ENCODE data around the gene UBE2K. TPM values are rescaled to one million over a fixed set of nuclear protein-coding genes. Genes with fewer than 3 reads are reported as not detected.
"Not testable (repeated sequence)": the region's sequence is repeated elsewhere in the genome, so short reads cannot be mapped to it uniquely, and the experiment has no call there.

The UBE2K gene
- total RNA-seq, 4 donors from 2014 or later, result 18.4 to 38.8 (median 26.1) TPM

- TF ChIP-seq CTCF (IDR thresholded peaks at IDR 0.05) (no peak), POLR2A (IDR thresholded peaks at IDR 0.05) (no peak)
Observed at GRCh38 chr4:39660757-39661156, 37.2 kb upstream of the UBE2K start.

GRCh38 chr4:39662683-39663082 lies 35.3 kb upstream of the UBE2K start:
- Histone ChIP-seq H3K36me3 (no peaks in the 10 kb centered on the region), H3K27me3 (no peaks in the 10 kb centered on the region), H3K9me3 (no peaks in the 10 kb centered on the region), H3K27ac (no peak overlapping the region), H3K4me1 (no peaks in the 10 kb centered on the region), H3K4me3 (no peak overlapping the region)
- no peak for DNase-seq
- TF ChIP-seq POLR2A (IDR thresholded peaks at IDR 0.05), result no peak
- no peak for TF ChIP-seq CTCF (IDR thresholded peaks at IDR 0.05)

More at GRCh38 chr4:39660757-39661156, 37.2 kb upstream of the UBE2K start:
- no peaks in the 10 kb centered on the region for H3K36me3 ChIP-seq
- H3K27me3 ChIP-seq, result no peaks in the 10 kb centered on the region
- no peaks in the 10 kb centered on the region for H3K9me3 ChIP-seq
- no peak for DNase-seq
- H3K27ac ChIP-seq, result no peak overlapping the region
- H3K4me1 ChIP-seq, result no peaks in the 10 kb centered on the region
- no peak overlapping the region for H3K4me3 ChIP-seq

GRCh38 chr4:39664828-39665731 lies 32.9 kb upstream of the UBE2K start:
- H3K4me1 ChIP-seq, result no peaks in the 10 kb centered on the region
- no peak for DNase-seq
- H3K36me3 ChIP-seq, result no peaks in the 10 kb centered on the region
- no peaks in the 10 kb centered on the region for H3K27me3 ChIP-seq
- H3K4me3 ChIP-seq, result no peak overlapping the region
- no peaks in the 10 kb centered on the region for H3K9me3 ChIP-seq
- TF ChIP-seq CTCF (IDR thresholded peaks at IDR 0.05) (no peak), POLR2A (IDR thresholded peaks at IDR 0.05) (no peak)
- no peak overlapping the region for H3K27ac ChIP-seq

DNA sequence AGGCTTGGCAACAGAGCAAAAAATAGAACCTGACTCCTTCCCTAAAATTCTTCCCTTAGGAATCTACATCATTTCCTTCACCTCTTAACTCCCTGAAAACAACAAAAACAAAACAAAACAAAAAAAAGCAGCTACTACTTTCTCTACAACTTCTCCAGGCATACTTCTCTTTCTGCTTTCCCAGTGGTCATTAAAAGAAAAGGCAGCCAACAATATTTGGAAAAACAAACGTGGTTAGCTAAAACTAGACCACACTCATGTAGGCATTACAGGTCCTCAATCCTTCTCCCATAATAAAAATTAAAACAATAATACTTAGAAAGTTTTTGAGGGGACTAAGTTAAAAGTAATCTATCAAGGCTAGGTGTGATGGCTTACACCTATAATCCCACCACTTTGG lies 30.2 kb upstream of the UBE2K start:
- no peak for DNase-seq
- Histone ChIP-seq H3K36me3 (no peaks in the 10 kb centered on the region), H3K27me3 (no peaks in the 10 kb centered on the region), H3K27ac (no peak overlapping the region), H3K4me3 (no peak overlapping the region), H3K9me3 (no peaks in the 10 kb centered on the region), H3K4me1 (no peaks in the 10 kb centered on the region)
- TF ChIP-seq CTCF (IDR thresholded peaks at IDR 0.05) (no peak), POLR2A (IDR thresholded peaks at IDR 0.05) (no peak)

DNA sequence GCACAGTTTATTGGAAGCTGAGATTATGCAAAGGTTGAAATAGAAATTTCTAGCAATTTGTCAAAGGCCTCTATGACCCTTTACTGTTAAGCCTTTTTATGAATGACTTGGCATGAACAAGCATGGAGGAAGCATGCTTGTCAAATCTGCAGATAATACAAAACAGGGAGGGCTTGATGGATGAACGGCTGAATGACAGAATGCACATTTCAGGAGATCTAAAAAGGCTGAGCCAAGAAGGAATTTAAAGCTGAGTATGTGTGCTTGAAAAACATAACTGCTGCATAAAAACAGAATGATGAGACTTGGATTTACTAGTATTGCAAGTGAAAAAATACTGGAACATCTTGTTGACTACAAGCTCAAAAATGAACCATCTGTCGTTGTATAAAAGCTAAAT lies 29.0 kb upstream of the UBE2K start:
- Histone ChIP-seq H3K4me3 (no peak overlapping the region), H3K36me3 (no peaks in the 10 kb centered on the region), H3K4me1 (no peaks in the 10 kb centered on the region), H3K27ac (no peak overlapping the region), H3K9me3 (no peaks in the 10 kb centered on the region), H3K27me3 (no peaks in the 10 kb centered on the region)
- DNase-seq, result no peak
- TF ChIP-seq POLR2A (IDR thresholded peaks at IDR 0.05), result no peak
- no peak for TF ChIP-seq CTCF (IDR thresholded peaks at IDR 0.05)

DNA sequence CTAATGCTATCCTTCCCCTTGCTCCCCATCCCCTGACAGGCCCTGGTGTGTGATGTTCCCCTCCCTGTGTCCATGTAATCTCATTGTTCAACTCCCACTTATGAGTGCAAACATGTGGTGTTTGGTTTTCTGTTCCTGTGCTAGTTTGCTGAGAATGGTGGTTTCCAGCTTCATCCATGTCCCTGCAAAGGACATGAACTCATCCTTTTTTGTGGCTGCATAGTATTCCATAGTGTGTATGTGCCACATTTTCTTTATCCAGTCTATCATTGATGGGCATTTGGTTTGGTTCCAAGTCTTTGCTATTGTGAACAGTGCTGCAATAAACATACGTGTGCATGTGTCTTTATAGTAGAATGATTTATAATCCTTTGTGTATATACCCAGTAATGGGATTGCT lies 27.6 kb upstream of the UBE2K start:
- not testable (repeated sequence) for DNase-seq, H3K4me1 ChIP-seq, H3K27ac ChIP-seq, H3K36me3 ChIP-seq, H3K9me3 ChIP-seq, H3K4me3 ChIP-seq, H3K27me3 ChIP-seq

GRCh38 chr4:39675681-39676080 lies 22.3 kb upstream of the UBE2K start:
- H3K36me3 ChIP-seq, H3K4me3 ChIP-seq, H3K27me3 ChIP-seq, H3K4me1 ChIP-seq, DNase-seq, H3K9me3 ChIP-seq, H3K27ac ChIP-seq: not testable (repeated sequence)

GRCh38 chr4:39681003-39681402 lies 16.9 kb upstream of the UBE2K start:
- H3K27ac ChIP-seq, H3K4me1 ChIP-seq, H3K4me3 ChIP-seq, DNase-seq, H3K36me3 ChIP-seq, H3K27me3 ChIP-seq, H3K9me3 ChIP-seq: not testable (repeated sequence)

All from Peyer's patch (tissue), 4 donors.